GM18526 (cell line): ENCODE measurements around the gene NGEF.

ENCODE experiments used
- POLR2A ChIP-seq: IDR thresholded peaks from 3 replicates; pipeline ENCODE4 v1.6.1; 2011; ENCODE audit not compliant: insufficient read length; ENCODE audit errors: extremely low read depth

Gene NGEF

GRCh38 chr2:233015019-233015645 is 2.1 kb upstream of the NGEF start:
- no peak for TF ChIP-seq POLR2A

DNA sequence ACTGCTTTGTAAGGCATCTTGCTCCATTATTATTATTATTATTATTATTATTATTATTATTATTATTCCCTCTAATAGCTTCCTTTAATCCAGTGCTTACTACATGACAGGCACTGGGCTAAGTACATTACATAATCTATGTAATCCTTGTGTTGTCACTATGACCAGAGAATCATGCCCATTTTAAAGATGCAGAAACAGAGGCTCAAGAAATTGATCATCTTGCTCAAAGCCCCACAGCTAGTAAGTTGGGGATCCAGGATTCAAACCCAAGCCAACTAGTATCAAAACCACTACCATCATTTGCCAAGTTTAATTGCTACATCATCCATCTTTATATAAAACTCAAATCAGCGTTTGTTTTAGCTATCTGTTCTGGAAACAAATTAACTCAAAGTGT is 594 bp upstream of the NGEF start:
- TF ChIP-seq POLR2A, result no peak

GRCh38 chr2:233012301-233012971 is 620 bp downstream of the NGEF start:
- TF ChIP-seq POLR2A, result no peak

DNA sequence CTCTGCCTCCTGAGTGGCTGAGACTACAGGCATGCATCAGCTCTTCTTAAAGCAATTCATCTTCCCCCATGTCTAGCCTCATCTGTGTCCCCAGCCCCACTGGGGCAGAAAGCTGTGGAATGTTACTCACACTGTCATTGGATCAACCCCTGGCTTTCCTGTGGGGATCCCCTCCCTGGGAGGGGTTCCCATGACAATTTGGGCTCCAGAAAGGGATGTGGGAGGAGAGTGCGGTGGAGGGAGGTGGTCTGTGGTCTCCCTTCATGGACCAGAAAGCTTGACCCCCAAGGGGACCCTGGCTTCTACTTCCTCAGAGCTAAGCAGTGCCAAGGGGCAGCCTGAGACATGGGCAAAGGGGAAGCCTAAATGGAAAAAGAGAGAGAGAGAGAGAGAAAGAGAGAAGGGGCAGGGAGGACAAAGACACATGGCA is 1.3 kb downstream of the NGEF start:
- TF ChIP-seq POLR2A, result no peak

- TF ChIP-seq POLR2A, result no peak
Observed at GRCh38 chr2:233011268-233011650, 1.8 kb downstream of the NGEF start.

DNA sequence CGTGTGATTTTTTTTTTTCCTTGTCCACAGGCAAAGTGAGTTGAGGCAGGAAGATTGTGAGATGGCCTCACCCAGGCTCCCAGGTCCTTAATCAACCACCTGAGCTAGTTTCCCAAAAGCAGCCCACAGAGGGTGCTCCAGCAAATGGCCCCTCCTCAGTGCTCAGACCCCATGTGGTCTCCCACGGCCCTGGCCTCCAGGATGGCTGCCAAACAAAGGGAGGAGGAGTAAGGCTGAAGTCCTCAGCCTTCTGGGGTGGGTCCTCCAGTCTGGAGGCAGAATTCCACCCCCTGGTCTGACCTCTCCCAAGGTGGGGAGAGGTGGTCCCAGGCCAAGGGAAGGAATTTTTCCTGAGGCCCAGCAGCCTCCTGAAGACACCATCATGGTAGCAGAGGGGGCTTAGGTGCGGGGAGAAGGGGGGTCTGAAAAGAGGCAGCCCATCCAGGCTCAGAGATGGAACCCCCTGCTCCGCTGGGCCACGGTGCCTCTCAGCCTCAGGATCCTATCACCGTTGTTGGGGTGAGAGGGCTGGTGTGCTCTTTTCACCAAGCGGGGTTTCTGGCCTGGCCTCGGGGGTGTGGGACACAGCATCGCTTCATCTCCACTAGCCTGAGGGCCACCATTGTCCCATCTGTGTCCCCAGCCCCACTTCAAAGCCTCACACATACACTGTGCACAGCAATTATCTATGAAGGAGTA is 2.3 kb downstream of the NGEF start:
- no peak for TF ChIP-seq POLR2A

DNA sequence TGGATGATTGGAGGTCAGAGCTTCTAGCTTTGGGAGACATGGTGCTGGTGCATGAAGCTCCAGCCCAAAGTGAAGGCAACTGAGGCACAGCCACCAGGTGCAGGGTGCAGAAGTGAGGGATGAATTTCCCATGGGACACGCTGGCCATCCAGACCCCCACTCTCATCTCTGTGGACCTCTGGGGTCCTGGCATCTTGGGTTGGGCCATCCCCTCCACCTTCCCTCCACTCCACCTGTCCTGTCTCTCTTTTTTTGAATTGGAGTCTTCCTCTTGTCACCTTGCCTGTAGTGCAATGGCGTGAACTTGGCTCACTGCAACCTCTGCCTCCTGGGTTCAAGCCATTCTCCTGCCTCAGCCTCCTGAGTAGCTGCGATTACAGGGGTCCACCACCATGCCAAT is 3.4 kb downstream of the NGEF start:
- TF ChIP-seq POLR2A, result no peak

DNA sequence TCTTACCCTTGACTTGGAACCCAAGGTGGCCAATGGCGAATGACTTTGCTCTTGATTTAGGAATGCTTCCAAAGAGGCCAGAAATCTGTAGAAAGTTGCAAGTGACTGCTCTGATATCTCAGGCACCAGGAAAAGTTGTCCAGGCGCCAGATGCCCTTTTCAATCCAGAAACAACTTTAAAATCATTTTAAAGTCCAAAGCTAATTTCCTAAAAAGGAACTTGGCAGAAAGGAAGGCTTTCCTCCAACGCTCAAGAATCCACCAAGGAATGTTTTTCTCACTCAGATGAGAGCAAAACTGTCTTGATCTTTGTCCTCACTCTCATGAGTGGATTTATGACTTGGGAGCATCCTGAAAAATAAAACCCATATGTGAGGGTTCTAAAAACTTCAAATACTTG is 5.3 kb downstream of the NGEF start:
- TF ChIP-seq POLR2A, result no peak

DNA sequence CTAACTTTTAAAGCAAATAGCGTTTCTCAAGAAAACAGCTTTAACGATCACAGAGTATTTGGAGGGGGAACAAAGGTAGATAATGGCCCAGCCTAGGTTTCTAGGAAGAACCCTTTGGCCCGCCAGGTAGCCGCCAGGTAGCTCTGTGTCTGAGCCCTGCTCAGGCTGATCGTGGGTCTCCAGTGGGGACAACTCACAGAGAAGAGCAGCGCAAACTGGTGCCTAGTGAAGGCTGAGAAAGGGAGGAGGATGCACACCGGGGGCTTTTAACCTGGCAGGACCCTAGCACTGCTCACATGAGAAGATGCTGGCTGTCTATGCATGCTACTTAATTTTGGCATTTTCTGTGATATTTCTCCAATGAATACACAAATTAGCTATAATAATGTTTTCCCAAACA is 5.8 kb downstream of the NGEF start:
- TF ChIP-seq POLR2A, result no peak

GRCh38 chr2:233006648-233007047 is 6.4 kb downstream of the NGEF start:
- TF ChIP-seq POLR2A, result no peak

- TF ChIP-seq POLR2A, result no peak
Observed at GRCh38 chr2:233005096-233005495, 8.0 kb downstream of the NGEF start.

DNA sequence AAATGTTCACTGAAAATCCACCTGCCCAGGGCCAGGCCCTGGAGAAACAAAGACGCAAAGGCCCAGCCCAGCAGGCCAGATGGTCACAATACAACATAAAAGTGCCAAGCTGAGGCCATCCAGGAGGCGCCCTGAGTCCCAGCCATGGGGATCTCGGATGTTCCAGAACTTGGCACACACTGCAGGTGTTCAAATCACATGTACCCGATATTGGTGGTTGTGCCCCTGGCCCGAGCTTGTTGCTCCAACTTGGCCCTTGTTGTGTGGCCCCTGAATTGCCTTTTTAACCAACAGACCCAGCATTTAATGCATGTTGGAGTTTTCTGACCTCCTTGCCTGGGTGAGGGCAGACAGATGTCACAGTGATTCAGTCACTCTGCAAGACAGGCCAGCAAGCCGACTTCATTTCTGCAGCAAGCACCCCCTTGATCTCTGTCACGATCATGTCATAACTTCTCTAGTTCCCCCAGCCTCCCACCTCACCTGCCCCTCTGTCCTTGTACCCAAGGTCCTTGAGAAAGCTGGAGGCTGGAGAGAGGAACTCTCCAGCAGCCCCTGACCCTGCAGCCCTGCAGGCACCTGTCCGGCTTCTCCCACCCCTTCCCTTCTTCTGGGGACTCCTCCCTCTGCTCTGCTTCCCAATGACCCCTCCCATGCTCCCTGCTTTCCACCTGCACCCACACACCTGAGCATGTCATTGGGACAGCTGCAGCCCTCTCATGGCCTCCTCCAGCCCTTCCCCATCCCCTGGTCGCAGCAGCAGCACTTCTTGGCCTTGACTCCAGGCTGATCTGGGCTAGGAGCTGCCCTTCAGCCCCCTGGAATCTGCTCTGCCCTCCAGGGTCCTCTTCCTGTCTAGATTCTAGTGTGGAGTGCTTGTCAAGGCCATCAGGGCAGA is 9.1 kb downstream of the NGEF start:
- TF ChIP-seq POLR2A, result no peak

- TF ChIP-seq POLR2A, result no peak
Observed at GRCh38 chr2:233002829-233003657, 10.0 kb downstream of the NGEF start.

GRCh38 chr2:233000886-233001750 is 11.9 kb downstream of the NGEF start:
- no peak for TF ChIP-seq POLR2A
